Left lung (tissue), 10 donors: Measurements from ENCODE around the gene PLA1A. TPM values are rescaled to one million over a fixed set of nuclear protein-coding genes. Genes with fewer than 3 reads are reported as not detected.

Experiments
- ATAC-seq: fragments of 200-7000 bp; cut with Tn5 transposase; one replicate; pipeline ENCODE4 v1.9.1; 2020; ENCODE audit warnings: moderate library complexity
- DNase-seq, 4 donors: peaks; one replicate each; pipeline ENCODE4 v3.0.0-alpha.2; 2013 to 2020
- H3K27ac ChIP-seq, 2 donors: fragments of 200-600 bp; sonication (generic) in 1 of 2; one replicate each; pipeline versions ENCODE4 v1.5.0 to v1.8.0; 2020 to 2021
- H3K27me3 ChIP-seq, 2 donors: fragments of 200-600 bp; sonication (generic) in 1 of 2; one replicate each; pipeline versions ENCODE4 v1.5.0 to v1.8.0; 2020 to 2021
- H3K36me3 ChIP-seq, 2 donors: fragments of 200-600 bp; sonication (generic) in 1 of 2; one replicate each; pipeline versions ENCODE4 v1.5.0 to v1.8.0; 2020 to 2021
- H3K4me1 ChIP-seq, 2 donors: fragments of 200-600 bp; one replicate each; pipeline ENCODE4 v1.8.0; 2021
- H3K4me3 ChIP-seq, 2 donors: fragments of 200-600 bp; sonication (generic) in 1 of 2; one replicate each; pipeline versions ENCODE4 v1.5.0 to v1.8.0; 2020 to 2021; ENCODE audit warnings: mild to moderate bottlenecking in 1 of 2
- H3K9me3 ChIP-seq, 2 donors: fragments of 200-600 bp; sonication (generic) in 1 of 2; one replicate each; pipeline versions ENCODE4 v1.5.0 to v1.8.0; 2020 to 2021
- CTCF ChIP-seq, 2 donors: fragments of 200-600 bp; sonication (generic) in 1 of 2; IDR thresholded peaks; one replicate each; pipeline versions ENCODE4 v1.5.0 to v1.8.0; 2021; ENCODE audit warnings: antibody characterized with exemption in 2 of 2
- intact Hi-C, 2 donors: fragments of 100-400 bp; cut with DNase I; formaldehyde crosslinking; loops; one replicate each; pipeline versions ENCODE4 v1.11.2 to v1.14.2; 2022
- polyA plus RNA-seq, 6 donors: library from polyadenylated mRNA; unstranded; fragments of 120-200 nt; gene quantifications; one replicate each; pipeline ENCODE4 v1.2.1, GENCODE V29; 2013; ENCODE audit not compliant: insufficient read length in 6 of 6
- total RNA-seq, 2 donors: library from RNA; stranded (reverse); fragmentation: NEBNext Ultra II Directional; extraction: Animal tissue kit (Norgen Biotek cat#: 25700); gene quantifications; one replicate each; pipeline ENCODE4 v1.2.1, GENCODE V29; 2021
- donor health status: DM: no; HTN: yes; CAD: no.
- donor health status: DM: no; HTN: no; CAD: no.

Gene PLA1A
- total and polyA plus RNA-seq, 8 donors = 0.70 to 14.5 (median 0.99) TPM

GRCh38 chr3:119553823-119554415 is 43.8 kb upstream of the PLA1A start:
- Histone ChIP-seq H3K27ac (no peak overlapping the region), H3K9me3 (no peaks in the 10 kb centered on the region), H3K36me3 (no peaks in the 10 kb centered on the region), H3K4me1 (peaks cover 0 to 10% of the 10 kb centered on the region in 2 donors), H3K4me3 (no peak overlapping the region), H3K27me3 (no peaks in the 10 kb centered on the region)
- no peak for TF ChIP-seq CTCF (IDR thresholded peaks at IDR 0.05)
- no peak for ATAC-seq
- DNase-seq = no peak
- intact Hi-C loops = no loop called here

GRCh38 chr3:119555309-119555735 is 42.4 kb upstream of the PLA1A start:
- intact Hi-C loops = no loop called here
- TF ChIP-seq CTCF (IDR thresholded peaks at IDR 0.05) = no peak
- Histone ChIP-seq H3K9me3 (no peaks in the 10 kb centered on the region), H3K4me3 (no peak overlapping the region), H3K4me1 (peaks cover 0 to 18% of the 10 kb centered on the region in 2 donors), H3K36me3 (no peaks in the 10 kb centered on the region), H3K27me3 (no peaks in the 10 kb centered on the region), H3K27ac (peak overlapping the region in 1 of 2 donors; percentile 8)
- ATAC-seq (peak; percentile 48), DNase-seq (peak in 1 of 4 donors; percentile 54)

- Histone ChIP-seq H3K4me3 (no peak overlapping the region), H3K9me3 (no peaks in the 10 kb centered on the region), H3K36me3 (no peaks in the 10 kb centered on the region), H3K27me3 (no peaks in the 10 kb centered on the region), H3K27ac (peak overlapping the region in 1 of 2 donors; percentile 8), H3K4me1 (peaks cover 0 to 18% of the 10 kb centered on the region in 2 donors)
- intact Hi-C loops = no loop called here
- TF ChIP-seq CTCF (IDR thresholded peaks at IDR 0.05) = no peak
- DNase-seq (no peak), ATAC-seq (no peak)
Measured at GRCh38 chr3:119555929-119556328, 41.8 kb upstream of the PLA1A start.

GRCh38 chr3:119557192-119557876 is 40.4 kb upstream of the PLA1A start:
- H3K4me3 ChIP-seq = no peak overlapping the region
- no peaks in the 10 kb centered on the region for H3K9me3 ChIP-seq
- H3K27ac ChIP-seq = no peak overlapping the region
- ATAC-seq (no peak), DNase-seq (no peak)
- no peak for TF ChIP-seq CTCF (IDR thresholded peaks at IDR 0.05)
- H3K36me3 ChIP-seq = no peaks in the 10 kb centered on the region
- no peaks in the 10 kb centered on the region for H3K27me3 ChIP-seq
- intact Hi-C loops = no loop called here
- peaks cover 0 to 18% of the 10 kb centered on the region in 2 donors for H3K4me1 ChIP-seq

- intact Hi-C loops = no loop called here
- no peak for DNase-seq
- no peaks in the 10 kb centered on the region for H3K9me3 ChIP-seq
- H3K36me3 ChIP-seq = no peaks in the 10 kb centered on the region
- no peaks in the 10 kb centered on the region for H3K27me3 ChIP-seq
- peaks cover 0 to 18% of the 10 kb centered on the region in 2 donors for H3K4me1 ChIP-seq
- TF ChIP-seq CTCF (IDR thresholded peaks at IDR 0.05) = no peak
- no peak overlapping the region for H3K4me3 ChIP-seq
- ATAC-seq = peak; percentile 49
- H3K27ac ChIP-seq = no peak overlapping the region
Measured at GRCh38 chr3:119557877-119558269, 39.8 kb upstream of the PLA1A start.
